Activated CD4-positive, CD25-positive, alpha-beta regulatory T cell treated with anti-CD3 and anti-CD28 coated beads, Interleukin-2, amount 50 U/mL, for 72 hours (primary cell): ENCODE measurements around the gene BLID.

Experiments used
- DNase-seq: peaks from one replicate; pipeline ENCODE4 v3.0.0; 2021

BLID gene

DNA sequence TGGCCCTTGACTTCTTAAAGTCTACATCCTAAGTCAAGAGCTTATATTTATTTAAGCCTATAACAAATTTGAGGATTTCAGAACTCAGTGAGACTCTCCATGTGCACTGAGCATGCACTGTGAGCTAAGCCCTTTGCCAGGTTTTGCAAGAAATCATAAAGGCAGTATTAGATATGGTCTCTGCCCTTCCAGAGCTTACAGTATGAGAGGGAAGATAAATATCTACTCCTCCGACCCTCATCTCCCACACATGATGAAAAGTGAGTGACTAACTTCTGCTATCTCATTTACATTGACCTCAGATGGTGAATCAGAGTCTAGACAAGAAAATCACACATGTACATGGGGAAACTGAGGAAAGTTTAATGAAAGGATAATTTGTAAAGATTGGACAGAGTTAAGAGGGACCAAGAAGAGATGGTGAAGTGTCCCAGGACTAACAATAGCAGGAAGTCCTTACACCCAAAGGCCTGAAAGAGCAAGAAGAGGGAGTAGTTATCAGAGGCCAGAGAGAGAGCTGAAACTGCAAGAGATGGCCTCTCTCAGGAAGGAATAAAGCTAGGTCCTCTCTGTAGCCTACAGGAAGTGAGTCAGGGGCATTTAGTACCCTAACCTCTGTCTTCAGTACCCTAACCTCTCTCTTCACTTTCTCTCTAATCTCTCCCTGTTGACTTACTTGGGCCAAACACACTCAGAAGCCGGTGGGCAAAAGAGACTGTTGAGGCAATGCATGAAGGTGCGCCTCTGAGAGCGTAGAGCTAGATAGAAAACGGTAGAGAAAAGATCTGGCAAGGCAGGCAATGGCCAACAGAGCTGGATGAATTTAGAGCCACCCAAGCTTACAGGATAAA is 23.0 kb upstream of the BLID start:
- no peak for DNase-seq

DNA sequence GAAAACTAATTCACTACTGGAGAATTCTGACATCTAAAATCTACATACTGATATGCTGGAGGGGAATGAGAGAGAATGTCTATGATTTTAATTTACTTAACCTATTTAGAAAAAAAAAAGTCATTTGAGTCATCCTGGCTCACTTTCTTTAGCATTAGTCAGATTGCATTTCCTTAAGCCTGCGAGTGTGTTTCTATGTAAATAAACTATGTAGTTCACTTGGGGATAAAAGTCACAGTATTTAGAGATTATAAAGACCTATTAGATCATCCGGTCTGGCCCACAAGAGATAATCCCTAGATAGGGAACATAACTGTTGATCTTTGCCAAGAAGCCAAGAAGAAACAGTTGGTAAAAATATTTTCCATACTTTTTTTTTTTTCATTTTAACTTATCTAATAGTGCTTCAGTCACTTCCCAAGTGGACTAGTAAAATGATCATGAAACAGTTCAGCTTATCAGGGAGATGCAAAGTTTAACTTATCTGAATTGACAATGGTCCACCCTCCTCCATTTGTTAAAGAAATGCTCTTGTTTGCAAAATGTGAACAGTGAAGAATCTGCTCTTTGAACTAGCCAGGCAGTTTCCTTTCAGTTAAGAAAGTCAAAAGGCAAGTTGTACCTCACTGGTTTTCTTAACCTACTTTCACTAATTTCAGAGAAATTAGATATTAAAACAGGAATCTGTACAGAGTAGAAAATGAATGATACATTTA is 21.2 kb upstream of the BLID start:
- DNase-seq: no peak

DNA sequence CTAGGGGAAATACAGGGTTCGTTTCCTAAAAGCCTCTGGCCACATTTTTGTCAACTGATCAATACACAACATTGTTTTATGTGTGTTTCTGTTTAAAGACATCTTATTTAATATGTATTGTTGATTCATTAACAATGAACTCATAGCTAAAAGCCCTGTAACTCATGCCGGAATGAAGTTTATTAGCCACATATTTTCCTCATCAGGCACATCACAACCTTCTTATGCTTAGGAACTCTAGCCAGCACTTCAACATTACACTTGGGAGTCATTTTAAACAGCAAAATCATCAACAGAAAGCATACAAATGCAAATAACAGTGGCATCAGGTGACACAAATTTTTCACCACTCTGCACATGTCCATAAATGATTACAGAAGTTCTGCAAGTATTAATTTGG is 15.1 kb upstream of the BLID start:
- DNase-seq: no peak

- DNase-seq: no peak
Measured at GRCh38 chr11:122128146-122128545, 12.1 kb upstream of the BLID start.

- DNase-seq: no peak
Measured at GRCh38 chr11:122127020-122127419, 11.0 kb upstream of the BLID start.

DNA sequence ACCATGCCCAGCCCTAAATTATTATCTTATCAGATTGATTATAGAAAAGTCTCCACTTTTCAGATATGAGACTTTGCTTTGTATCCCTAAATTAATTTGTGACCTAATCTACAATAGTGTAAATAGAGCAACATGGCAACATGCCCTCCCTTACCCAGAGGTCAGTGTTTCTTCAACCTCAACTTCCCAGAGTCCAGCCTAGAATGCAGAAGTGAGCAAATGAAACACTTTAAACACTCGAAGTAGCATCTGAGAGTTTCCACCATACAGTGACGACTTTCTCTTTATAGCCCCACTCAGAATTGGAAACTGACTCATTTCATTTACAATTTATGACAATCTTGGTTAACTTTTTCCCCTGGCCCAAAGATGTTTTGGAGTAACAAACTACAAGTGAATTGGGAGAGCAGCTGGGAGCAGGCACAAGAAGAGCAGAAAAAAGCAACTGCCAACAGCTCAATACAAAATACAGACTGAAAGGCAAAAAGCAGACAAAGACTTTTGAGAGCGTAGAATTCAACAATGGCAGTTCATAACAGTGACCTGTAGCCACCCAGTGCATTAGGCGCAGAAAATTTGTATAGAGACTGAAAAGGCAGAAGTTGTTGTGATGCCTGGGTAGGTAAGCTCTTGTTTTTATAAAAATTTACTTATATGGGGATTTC is 10.1 kb upstream of the BLID start:
- DNase-seq: no peak

GRCh38 chr11:122123263-122123929 is 7.4 kb upstream of the BLID start:
- no peak for DNase-seq

GRCh38 chr11:122122179-122122578 is 6.2 kb upstream of the BLID start:
- no peak for DNase-seq

GRCh38 chr11:122120096-122120495 is 4.1 kb upstream of the BLID start:
- DNase-seq: no peak

- no peak for DNase-seq
Measured at GRCh38 chr11:122116591-122116990, 576 bp upstream of the BLID start.

DNA sequence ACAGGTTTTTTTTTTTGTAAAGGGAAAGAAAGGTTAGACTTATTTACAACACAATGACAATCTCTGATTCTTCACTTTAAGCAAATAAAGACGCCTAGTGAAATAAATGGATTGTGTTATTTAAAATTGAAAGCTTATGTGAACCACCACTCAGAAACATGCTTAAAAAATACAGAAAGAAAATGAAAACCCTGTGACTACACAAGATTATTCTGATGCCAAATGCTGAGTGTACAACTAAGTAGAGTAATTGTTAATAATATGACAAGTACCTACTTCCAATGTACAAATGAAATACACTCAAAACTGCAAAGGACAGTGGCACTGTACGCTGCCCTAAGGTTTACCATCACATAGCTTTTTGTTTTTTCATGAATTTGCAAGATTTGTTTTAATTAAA is 1.0 kb downstream of the BLID start:
- no peak for DNase-seq

DNA sequence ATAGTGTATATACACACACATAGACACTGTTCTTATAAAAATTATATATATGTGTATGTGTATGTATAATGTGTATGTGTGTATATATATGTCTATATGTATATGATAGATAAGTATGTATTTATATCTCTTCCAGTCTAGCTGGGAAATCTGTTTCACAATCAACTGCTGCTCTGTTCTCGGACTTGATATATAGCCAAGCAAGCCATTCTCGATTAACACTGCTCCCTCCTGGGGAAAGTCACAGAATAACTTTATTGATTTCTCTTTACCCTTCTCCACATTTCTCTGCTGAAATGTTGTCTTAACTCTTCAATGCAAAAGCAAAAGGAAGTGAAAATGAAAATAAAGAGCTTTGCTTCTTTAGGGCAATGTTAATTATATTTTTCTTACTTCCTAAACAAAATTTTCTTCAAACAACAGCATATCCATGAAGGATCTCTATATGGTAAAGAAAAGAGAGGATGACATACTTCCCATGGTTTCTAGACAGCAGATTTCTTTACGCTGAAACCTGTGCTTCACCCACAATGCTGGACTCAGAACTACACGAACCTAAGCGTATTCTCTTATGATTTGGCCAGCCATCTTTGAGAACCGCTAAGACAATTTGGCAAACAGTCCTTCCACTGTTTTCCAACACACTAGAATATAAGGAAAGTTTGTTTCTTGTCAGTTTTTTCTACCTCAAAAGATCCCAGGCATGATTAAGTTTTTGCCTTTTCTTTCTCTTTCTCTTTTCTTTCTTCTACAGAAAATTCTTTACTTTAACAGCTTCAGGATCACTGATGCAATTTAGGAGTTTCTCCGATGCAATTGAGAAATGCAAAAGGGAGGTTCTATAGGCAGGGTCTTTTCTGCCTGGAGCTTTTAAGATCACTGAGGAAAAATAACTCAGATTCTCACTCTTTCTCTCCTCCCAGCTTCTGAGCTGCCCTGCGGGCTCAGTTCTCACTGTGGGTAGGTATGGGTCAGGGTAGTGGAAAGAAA is 1.9 kb downstream of the BLID start:
- no peak for DNase-seq

DNA sequence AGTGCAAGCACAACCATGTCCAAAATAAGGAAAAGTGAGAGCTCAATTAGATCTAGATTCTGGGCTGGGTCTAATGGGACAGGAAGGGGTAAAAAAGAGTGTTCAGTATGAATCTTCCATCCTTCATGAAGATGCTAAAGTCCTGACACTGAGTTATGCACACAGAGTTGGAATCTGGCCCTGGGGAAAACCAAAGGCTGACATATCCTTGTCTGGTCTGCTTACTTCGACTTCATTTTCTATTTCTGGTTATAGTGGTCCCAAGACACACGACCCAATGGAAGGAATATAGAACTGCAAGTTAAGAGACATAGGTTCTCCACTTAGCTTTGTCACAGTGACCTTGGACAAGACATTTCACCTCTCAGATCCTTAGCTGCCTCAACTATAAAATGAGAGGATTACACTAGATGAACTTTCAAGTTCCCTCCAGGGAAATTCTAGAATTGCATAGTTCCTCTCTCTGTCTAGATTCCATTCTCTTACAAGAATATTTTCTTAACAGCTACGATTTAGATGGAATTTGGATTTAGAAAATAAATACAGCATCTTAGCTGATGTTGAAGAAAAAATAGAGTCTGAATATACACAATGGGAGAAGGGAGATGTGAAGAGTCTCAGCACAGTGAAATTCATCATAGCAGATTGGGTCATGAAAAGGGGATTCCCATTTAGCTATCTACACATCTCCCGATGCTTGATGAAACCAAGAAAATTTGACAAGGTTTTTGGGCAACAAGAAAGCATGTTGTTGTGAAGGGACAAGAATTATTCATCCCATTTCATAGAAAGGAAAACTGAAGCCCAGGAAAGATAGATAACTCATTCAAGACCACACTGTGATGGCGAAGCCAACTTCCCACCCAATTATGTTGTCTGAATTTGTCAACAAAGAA is 3.3 kb downstream of the BLID start:
- DNase-seq: no peak

GRCh38 chr11:122109932-122110331 is 6.1 kb downstream of the BLID start:
- no peak for DNase-seq

DNA sequence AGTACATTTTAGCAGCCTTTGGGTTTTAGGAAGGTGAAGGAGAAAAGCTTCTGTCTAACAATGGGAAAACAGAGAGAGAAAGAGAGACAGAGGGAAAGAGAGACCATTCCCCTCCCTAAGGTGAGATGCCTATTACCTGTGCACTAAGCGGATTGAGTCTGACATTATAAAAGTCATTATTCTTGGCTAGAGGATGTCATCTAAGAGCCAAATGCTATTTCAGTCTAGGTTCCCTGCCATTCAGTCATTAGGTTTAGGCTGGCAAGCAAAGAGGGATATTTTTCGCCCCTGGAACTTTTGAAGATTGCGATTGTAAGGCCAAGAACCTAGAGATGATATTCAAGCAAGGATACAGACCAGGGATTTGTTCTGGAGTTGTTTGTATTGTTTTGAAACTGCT is 7.2 kb downstream of the BLID start:
- DNase-seq: no peak

DNA sequence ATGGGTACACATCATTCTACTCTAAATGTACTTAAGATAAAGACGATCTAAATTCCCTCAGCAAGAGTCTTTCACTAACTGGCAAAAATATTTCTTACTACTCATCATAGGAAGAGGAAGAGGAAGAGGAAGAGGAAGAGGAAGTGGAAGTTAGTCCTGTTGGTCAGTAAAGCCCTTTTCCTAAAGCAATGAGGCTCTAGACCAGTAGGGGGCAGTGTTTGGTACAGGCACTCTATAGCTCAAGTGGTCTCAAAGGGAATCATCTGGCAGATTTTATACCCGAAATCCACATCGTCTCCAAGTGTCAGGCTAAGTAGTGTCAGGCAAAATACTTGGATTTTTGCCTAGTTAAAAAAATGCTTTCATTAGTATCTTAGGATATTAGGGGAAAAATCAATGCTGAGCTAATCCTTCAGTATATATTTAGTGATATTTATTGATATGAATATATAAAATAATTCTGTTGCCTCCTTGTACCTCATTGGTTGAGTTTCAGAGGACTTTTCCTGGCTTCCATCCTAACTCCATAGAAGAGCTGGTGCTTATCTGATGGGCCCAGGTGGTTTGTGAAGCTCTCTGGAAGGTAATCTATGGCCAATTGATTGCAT is 7.7 kb downstream of the BLID start:
- no peak for DNase-seq

DNA sequence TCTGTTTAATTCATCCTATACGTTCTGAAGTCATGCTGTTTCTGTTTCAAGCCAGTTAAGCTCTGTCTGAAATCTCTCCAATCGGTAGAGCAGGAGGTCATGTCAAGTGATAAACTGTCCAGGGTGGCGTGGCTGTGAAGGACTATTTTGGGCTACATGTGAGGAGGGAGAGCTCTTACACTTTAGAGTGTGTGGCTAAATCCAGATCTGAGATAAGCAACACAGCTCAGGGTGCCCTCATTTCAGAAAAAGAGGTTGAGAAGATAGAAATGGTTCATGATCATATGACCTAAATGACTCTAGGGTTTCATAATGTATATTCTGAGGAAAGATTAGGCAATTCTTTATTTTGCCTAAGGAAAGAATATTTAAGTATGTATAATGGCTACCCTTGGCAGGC is 8.4 kb downstream of the BLID start:
- no peak for DNase-seq

DNA sequence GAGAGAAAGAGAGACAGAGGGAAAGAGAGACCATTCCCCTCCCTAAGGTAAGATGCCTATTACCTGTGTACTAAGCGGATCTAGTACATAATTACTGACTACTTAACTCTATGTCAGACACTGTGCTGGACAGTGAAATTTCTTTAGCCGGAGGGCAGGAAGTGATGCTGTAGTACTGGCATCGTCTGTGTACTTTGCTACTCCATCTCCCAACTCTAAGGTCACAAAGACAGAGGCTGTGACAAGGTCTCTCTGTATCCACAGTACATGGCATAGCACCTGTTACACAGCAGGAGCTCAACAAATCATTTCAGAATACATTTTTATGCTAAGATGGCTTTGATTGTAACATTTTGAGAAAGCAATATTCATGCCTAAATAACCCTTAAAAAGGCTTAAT is 9.0 kb downstream of the BLID start:
- DNase-seq: no peak

DNA sequence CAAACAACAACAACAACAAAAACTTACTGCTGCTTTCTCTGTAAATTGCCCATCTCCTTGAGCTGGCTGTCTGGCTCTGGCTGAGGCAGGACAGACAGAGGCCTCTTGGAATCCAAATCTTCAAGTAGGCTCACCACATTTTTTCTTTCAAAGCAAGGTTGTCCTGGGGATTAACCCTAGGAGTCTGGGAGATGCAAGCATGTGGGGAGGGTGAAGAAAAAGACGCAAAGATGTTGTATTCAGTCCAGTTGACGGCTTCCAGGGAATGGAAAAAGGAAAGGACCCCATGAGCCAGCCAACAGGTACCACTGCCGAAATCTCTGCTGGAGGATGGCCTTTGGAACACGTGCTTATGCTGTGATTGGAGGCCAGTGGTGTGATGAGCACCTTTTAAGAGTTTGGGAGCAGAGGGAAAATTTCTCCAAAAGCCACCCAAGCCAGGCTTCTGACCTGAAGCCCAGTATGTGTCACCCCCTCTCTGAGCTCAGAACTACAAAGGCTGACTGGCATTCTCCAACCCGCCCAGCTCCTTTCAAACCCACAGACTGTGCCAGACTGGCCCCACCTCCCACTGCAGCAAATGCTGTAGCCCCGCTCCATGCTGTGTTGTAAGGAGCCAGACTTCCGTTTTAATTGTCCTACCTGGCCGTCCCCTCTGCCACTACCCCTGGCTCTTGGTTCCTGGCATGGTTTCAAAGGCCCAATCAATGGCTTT is 10.8 kb downstream of the BLID start:
- DNase-seq: no peak

DNA sequence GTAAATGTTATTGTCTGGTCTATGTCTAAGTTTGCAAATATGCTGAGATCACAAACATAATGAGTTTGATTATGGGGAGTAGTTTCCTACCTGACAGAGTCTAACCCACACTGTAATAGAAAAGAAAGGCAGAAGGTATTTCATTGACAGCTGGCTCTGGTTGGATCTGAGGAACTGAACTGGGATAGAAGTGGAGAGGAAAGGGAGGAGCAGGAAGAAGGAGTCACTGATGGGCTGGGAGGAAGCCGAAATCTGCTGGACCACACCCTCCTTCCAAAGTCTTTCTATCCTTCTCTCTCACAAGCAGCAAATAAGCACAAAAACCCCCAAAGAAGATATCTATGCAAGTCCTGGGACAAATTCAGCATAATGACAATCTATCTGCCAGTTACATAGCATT is 11.7 kb downstream of the BLID start:
- DNase-seq: no peak
